ENCODE data around the gene NPAS3. TPM values are rescaled to one million over a fixed set of nuclear protein-coding genes. Genes with fewer than 3 reads are reported as not detected.

The NPAS3 gene
- total RNA-seq, 1 donor from 2014 or later: not detected

DNA sequence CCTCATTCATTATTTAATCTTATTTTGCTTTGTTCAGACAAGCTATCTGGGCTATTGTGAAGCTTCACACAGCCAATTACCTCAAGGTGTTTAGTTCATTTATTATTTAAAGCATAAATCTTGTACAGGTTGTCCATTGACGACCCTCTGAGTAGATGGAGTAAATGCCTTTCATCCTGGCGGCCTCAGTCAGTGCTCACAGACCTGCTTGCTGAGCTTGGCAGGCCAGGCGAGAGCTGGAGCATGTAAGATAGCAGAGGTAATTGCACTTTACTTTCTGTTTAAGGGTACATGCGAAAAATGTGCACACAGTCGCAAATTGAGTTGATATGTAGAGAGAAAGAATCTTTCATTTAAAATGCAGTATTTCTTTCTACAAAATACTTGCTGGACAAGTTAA, 224.4 kb downstream of the NPAS3 start:
- Mint-ChIP-seq H3K27ac (no peak overlapping the region), H3K9me3 (no peaks in the 10 kb centered on the region), H3K4me1 (no peaks in the 10 kb centered on the region), H3K36me3 (ENCODE audit: low read depth) (no peaks in the 10 kb centered on the region), H3K27me3 (no peaks in the 10 kb centered on the region), H3K4me3 (no peak overlapping the region)
- intact Hi-C loops (cut with micrococcal nuclease): no loop called here
- no peak for DNase-seq

DNA sequence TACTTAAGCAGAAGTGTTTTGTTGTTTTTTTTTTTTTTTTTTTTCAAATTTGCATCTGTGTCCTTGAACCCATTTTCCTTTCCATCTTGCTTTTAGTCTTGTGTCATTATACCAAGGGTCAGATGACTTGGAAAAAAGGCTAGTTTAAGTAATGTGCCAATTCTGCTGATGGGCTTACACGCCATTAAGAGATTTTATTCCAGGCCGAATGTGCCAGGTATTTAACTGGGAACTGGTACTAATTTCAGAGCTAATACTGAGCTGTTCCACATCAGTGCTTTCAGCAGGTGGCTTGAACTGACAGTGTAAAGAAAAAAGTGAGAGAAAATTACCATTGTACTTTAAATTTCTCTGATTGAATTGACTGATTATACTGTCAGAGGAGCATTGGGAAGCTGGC, 224.9 kb downstream of the NPAS3 start:
- no peaks in the 10 kb centered on the region for H3K36me3 Mint-ChIP-seq (ENCODE audit: low read depth)
- H3K4me3 Mint-ChIP-seq: no peak overlapping the region
- intact Hi-C loops (cut with micrococcal nuclease): no loop called here
- DNase-seq: no peak
- H3K4me1 Mint-ChIP-seq: no peaks in the 10 kb centered on the region
- H3K9me3 Mint-ChIP-seq: no peaks in the 10 kb centered on the region
- no peaks in the 10 kb centered on the region for H3K27me3 Mint-ChIP-seq
- no peak overlapping the region for H3K27ac Mint-ChIP-seq

DNA sequence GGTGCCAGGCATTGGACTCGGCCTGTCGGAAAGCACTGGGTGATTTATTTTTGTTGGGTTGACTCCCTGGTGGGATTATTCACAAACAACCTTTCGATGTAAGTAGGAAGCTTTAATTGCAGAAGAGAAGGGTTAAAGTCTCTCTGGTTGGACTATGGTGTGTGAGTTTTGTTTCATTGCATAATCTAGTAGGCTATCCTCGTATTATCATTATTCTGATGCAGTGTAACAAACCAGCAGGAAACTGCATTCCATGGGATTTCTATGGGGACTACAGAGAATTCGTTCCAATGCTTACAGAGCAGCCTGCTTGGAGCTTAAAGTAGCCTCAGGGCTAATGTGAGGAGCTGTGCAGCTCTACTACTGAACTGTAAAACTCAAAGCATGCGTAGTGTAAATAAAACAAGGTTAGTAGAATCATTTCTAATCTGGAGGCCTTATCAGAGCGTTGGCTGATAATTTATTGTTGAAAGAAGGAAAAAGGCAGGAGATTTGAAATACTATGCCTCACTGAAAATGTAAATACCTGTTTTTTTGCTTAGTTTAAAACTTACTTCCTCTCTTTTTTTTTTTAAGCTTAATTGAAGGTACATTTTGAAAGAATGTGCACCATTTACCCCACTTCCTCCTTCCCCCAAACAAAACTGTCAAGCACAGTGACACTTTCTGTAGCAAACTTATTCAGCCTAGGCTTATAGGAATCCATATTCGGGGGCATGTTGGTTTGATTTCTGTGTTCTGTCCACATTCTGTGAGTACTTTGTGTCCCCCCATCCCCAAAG, 226.7 kb downstream of the NPAS3 start:
- Mint-ChIP-seq H3K36me3 (ENCODE audit: low read depth) (no peaks in the 10 kb centered on the region), H3K27ac (no peak overlapping the region), H3K9me3 (peaks cover 4% of the 10 kb centered on the region), H3K4me3 (no peak overlapping the region), H3K4me1 (no peaks in the 10 kb centered on the region), H3K27me3 (no peaks in the 10 kb centered on the region)
- intact Hi-C loops (cut with micrococcal nuclease): no loop called here
- DNase-seq: no peak

DNA sequence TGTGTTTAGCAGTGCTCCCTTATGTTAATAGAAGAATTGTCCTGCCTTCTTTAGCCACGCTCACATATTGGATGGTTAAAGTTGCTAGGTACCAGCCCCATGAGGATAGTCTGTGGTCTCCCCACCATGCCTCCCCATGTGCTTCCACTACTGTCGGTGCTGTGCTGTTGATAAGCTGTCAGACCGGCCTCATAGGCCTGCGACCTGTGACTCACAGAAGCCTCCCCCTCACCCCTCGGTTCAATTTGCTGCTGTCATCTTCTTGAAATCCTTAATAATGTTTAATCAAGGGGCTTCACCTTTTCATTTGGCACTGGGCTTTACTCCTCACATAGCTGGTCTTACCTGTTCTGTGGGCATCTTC, 227.2 kb downstream of the NPAS3 start:
- H3K27me3 Mint-ChIP-seq: no peaks in the 10 kb centered on the region
- no peak for DNase-seq
- no peaks in the 10 kb centered on the region for H3K36me3 Mint-ChIP-seq (ENCODE audit: low read depth)
- H3K4me3 Mint-ChIP-seq: no peak overlapping the region
- intact Hi-C loops (cut with micrococcal nuclease): no loop called here
- H3K4me1 Mint-ChIP-seq: no peaks in the 10 kb centered on the region
- H3K9me3 Mint-ChIP-seq: peaks cover 4% of the 10 kb centered on the region
- no peak overlapping the region for H3K27ac Mint-ChIP-seq

DNA sequence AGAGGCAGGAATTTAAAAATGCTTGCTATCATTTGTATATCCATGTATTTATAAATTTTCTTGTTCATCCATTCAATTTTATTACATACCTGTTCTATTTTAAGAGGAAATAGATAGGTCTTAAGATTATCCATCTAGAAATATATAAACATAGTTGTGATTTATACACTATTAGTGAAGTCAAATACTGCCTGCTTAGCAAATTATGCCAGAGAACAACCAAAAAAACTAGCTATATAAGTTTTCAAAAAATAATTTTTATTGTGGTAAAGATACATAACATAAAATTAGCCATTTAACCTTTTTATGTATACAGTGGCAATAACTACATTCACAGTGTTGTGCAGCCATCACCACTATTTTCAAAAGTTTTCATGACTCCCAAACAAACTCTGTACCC, 237.3 kb downstream of the NPAS3 start:
- no peaks in the 10 kb centered on the region for H3K4me1 Mint-ChIP-seq
- no peak for DNase-seq
- no peak overlapping the region for H3K27ac Mint-ChIP-seq
- H3K36me3 Mint-ChIP-seq (ENCODE audit: low read depth): no peaks in the 10 kb centered on the region
- intact Hi-C loops (cut with micrococcal nuclease): no loop called here
- H3K27me3 Mint-ChIP-seq: no peaks in the 10 kb centered on the region
- no peak overlapping the region for H3K4me3 Mint-ChIP-seq
- H3K9me3 Mint-ChIP-seq: no peaks in the 10 kb centered on the region

DNA sequence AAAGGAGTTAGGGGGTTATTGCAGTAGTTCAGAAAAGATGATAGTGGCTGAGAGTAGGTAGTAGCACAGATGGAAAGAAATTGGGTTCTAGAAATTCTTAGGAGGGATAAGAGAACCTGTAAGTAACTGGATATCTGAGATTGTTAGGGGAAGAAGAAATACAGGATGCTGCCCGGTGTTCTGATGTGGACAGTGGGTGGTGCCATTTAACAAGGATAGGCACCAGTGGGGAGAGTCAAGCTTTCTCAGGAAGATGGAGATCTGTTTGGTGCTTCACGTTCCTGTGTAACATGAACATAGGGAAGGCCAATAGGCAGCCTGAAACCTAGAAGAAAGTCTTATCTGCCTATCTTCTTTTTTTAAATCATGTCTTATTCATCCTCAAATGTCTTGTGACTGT, 245.9 kb downstream of the NPAS3 start:
- DNase-seq: no peak
- intact Hi-C loops (cut with micrococcal nuclease): no loop called here
- H3K36me3 Mint-ChIP-seq (ENCODE audit: low read depth): no peaks in the 10 kb centered on the region
- H3K4me1 Mint-ChIP-seq: no peaks in the 10 kb centered on the region
- no peaks in the 10 kb centered on the region for H3K27me3 Mint-ChIP-seq
- H3K4me3 Mint-ChIP-seq: no peak overlapping the region
- H3K27ac Mint-ChIP-seq: no peak overlapping the region
- H3K9me3 Mint-ChIP-seq: no peaks in the 10 kb centered on the region

DNA sequence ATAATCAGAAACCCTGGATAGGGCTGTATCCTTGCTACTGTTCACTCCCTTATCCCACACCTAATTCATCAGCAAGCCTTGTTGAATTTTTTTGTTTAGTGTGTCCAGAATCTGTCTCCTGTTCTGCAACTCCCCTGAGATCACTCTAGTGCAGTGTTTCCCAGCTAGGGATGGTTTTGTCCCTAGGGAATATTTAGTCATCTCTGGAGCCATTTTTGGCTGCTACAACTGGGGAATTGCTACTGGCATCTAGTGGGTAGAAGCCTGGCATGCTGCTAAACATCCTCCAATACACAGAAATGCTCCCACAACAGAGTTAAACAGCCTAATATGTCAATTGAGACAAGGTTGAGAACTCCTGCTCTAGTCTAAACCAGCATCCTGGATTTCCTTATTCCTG, 248.0 kb downstream of the NPAS3 start:
- Mint-ChIP-seq H3K27ac (no peak overlapping the region), H3K4me1 (no peaks in the 10 kb centered on the region), H3K9me3 (no peaks in the 10 kb centered on the region), H3K27me3 (no peaks in the 10 kb centered on the region), H3K36me3 (ENCODE audit: low read depth) (no peaks in the 10 kb centered on the region), H3K4me3 (no peak overlapping the region)
- intact Hi-C loops (cut with micrococcal nuclease): no loop called here
- DNase-seq: no peak

DNA sequence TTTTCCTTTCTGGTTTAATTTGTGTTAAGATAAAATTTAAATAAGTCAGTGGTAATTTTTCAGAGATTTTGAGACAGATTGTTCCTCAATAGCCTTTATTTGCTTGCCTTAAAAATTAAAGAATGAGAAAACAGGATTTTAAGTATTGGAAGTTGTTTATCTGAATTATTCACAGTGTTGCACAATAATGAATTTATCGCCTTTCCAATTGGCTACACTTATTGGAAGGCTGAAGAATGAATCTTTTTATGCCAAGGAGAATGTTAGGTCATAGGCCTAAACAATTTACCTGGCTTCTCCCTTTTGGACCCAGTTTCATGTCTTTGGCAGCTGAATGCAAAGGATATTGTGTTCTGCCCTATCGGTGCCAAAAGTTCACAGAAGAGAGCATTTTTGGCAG, 250.2 kb downstream of the NPAS3 start:
- Mint-ChIP-seq H3K27me3 (no peaks in the 10 kb centered on the region), H3K27ac (no peak overlapping the region), H3K4me3 (no peak overlapping the region), H3K4me1 (no peaks in the 10 kb centered on the region), H3K36me3 (ENCODE audit: low read depth) (no peaks in the 10 kb centered on the region), H3K9me3 (no peaks in the 10 kb centered on the region)
- DNase-seq: no peak
- intact Hi-C loops (cut with micrococcal nuclease): no loop called here

DNA sequence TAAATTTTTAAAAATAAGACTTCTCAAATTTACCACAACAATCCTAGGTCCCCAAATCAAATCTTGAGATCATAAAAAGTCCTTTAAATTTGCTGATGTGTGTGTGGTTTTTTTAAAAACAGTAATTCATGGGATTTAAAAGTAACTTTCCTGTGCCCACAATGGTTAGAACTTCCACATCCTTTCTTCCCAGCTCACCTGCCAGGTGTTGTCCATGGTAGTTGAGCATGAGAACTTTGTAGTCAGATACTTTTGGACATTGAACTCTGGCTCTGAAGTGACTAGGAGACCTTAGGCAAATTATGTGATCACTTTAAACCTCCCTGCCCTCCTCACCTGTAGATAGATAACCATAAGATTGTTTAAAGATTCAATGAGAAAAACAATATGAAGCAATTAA, 253.2 kb downstream of the NPAS3 start:
- H3K27me3 Mint-ChIP-seq: no peaks in the 10 kb centered on the region
- H3K36me3 Mint-ChIP-seq (ENCODE audit: low read depth): no peaks in the 10 kb centered on the region
- DNase-seq: no peak
- intact Hi-C loops (cut with micrococcal nuclease): no loop called here
- H3K4me3 Mint-ChIP-seq: no peak overlapping the region
- no peak overlapping the region for H3K27ac Mint-ChIP-seq
- H3K9me3 Mint-ChIP-seq: peaks cover 5% of the 10 kb centered on the region
- H3K4me1 Mint-ChIP-seq: no peaks in the 10 kb centered on the region

DNA sequence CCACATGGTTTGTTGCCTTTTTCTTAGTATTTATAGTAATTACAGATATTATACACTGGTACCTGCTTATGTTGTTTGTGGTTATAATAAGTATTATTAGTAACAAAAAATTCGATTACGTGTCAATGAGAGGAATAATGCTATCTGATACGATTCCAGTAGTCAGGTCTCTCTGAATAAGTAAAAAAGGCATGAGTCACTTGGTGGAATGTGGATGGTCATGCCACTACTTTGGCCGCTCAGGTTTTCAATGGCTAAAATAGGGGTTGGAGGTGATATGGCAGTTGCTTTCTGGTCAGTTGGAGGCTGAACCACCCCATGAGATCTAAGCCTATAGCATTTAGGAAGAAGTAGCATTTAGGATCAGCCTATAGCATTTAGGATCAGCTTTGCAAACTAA, 255.9 kb downstream of the NPAS3 start:
- no peak for DNase-seq
- no peak overlapping the region for H3K27ac Mint-ChIP-seq
- H3K27me3 Mint-ChIP-seq: no peaks in the 10 kb centered on the region
- H3K4me1 Mint-ChIP-seq: no peaks in the 10 kb centered on the region
- intact Hi-C loops (cut with micrococcal nuclease): no loop called here
- peaks cover 6% of the 10 kb centered on the region for H3K9me3 Mint-ChIP-seq
- H3K4me3 Mint-ChIP-seq: no peak overlapping the region
- H3K36me3 Mint-ChIP-seq (ENCODE audit: low read depth): no peaks in the 10 kb centered on the region

DNA sequence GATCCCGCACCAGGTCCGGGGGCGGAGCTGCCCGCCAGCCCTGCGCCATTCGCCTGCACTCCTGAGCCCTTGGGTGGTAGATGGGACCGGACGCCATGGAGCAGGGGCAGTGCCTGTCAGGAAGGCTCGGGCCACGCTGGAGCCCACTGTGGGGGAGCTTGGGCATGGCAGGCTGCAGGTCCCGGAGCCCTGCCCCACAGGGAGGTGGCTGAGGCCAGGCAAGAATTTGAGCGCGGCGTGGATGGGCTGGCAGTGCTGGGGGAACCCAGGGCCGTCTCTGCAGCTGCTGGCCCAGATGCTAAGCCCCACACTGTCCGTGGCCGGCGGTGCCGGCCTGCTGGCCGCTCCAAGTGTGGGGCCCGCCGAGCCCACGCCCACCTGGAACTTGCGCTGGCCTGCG, 260.0 kb downstream of the NPAS3 start:
- H3K4me3 Mint-ChIP-seq: no peak overlapping the region
- no peak overlapping the region for H3K27ac Mint-ChIP-seq
- no peaks in the 10 kb centered on the region for H3K36me3 Mint-ChIP-seq (ENCODE audit: low read depth)
- intact Hi-C loops (cut with micrococcal nuclease): no loop called here
- no peaks in the 10 kb centered on the region for H3K4me1 Mint-ChIP-seq
- H3K27me3 Mint-ChIP-seq: no peaks in the 10 kb centered on the region
- peaks cover 13% of the 10 kb centered on the region for H3K9me3 Mint-ChIP-seq
- DNase-seq: no peak

DNA sequence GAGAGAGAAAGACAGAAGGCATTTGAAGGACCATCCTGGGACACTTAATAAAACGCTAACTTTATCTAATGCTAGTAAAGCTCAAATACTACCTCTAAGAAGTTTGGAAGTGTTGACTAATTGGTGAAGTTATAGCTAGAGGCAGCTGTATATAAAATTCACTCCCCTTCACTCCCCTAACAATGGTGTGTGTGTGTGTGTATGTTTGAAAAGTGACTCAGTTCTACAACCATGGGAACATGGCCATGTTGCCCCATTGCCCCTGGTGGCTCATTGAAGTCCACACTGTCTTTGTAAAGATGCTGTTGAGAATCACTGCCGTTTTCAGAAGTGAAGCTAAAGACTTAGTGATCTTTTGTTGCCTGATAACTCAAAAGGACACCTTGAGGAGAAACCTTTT, 262.4 kb downstream of the NPAS3 start:
- no peaks in the 10 kb centered on the region for H3K27me3 Mint-ChIP-seq
- H3K36me3 Mint-ChIP-seq (ENCODE audit: low read depth): no peaks in the 10 kb centered on the region
- no peak overlapping the region for H3K27ac Mint-ChIP-seq
- H3K9me3 Mint-ChIP-seq: peaks cover 11% of the 10 kb centered on the region
- intact Hi-C loops (cut with micrococcal nuclease): no loop called here
- no peak for DNase-seq
- no peaks in the 10 kb centered on the region for H3K4me1 Mint-ChIP-seq
- H3K4me3 Mint-ChIP-seq: no peak overlapping the region

DNA sequence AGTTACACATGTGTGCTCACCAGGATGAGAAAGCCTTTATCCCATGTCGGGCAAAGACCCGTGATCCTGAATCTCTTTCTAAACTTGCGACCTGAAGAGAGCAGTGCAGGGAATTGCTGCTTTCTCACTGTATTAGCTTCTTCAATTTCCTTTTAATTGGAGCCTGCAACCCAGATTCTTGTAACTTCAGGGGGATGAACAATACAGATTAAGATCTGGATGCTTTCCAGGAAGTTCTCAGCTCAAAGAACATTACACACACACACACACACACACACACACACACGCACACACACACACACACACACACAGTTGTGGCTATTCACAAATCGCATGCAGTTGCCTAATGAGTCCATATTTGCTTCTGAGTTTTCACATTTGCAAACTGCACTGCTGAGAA, 268.3 kb downstream of the NPAS3 start:
- Mint-ChIP-seq H3K9me3 (no peaks in the 10 kb centered on the region), H3K27me3 (no peaks in the 10 kb centered on the region), H3K4me1 (no peaks in the 10 kb centered on the region), H3K4me3 (no peak overlapping the region), H3K27ac (no peak overlapping the region), H3K36me3 (ENCODE audit: low read depth) (no peaks in the 10 kb centered on the region)
- no peak for DNase-seq
- intact Hi-C loops (cut with micrococcal nuclease): no loop called here

DNA sequence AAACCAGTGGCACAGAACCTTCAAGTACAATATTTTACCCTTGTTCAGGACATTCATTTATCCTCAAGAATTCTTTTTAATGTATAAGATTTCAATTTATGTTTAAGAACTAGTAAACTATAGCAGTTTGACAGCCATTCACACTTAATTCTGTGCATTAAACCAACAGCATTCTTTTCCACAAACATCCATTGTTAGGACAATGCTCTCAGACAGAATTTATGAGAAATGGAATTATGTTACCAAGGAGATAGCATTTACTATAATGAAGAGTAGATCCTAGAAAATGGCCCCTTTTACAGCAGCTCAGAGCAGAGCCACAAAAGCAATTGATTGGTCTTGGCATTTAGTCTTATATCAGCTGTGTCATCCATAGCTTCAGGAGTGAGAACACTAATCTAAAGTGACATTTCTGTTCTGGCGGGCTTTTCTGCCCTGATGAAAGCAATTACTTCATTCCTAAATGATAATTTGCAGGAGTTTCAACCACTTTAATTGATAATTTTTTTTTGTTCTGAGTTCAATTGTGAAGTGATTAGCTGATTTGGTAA, 268.9 kb downstream of the NPAS3 start:
- H3K4me1 Mint-ChIP-seq: no peaks in the 10 kb centered on the region
- no peak overlapping the region for H3K4me3 Mint-ChIP-seq
- no peak overlapping the region for H3K27ac Mint-ChIP-seq
- H3K27me3 Mint-ChIP-seq: no peaks in the 10 kb centered on the region
- H3K9me3 Mint-ChIP-seq: no peaks in the 10 kb centered on the region
- DNase-seq: no peak
- H3K36me3 Mint-ChIP-seq (ENCODE audit: low read depth): no peaks in the 10 kb centered on the region
- intact Hi-C loops (cut with micrococcal nuclease): no loop called here

DNA sequence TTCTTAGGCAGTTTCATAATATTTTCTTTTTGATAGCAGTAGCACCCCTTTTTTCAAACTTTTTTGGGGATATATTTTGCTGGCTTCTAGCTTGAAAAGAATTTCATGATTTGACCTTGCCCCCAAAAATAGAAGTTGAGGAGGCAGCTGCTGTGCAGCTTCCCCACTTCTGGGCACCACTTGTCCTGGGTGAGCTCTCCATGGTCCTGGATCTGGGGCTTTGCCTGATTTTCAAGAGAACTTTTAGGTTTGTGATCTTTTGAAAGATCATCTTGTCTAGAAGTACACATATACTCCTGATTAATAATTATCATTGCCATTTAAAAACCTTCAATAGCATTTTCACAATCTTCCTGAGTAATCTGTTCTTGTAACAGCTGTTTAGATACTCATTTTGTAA, 271.6 kb downstream of the NPAS3 start:
- no peaks in the 10 kb centered on the region for H3K36me3 Mint-ChIP-seq (ENCODE audit: low read depth)
- no peak overlapping the region for H3K27ac Mint-ChIP-seq
- intact Hi-C loops (cut with micrococcal nuclease): no loop called here
- no peak overlapping the region for H3K4me3 Mint-ChIP-seq
- H3K9me3 Mint-ChIP-seq: no peaks in the 10 kb centered on the region
- no peaks in the 10 kb centered on the region for H3K27me3 Mint-ChIP-seq
- no peaks in the 10 kb centered on the region for H3K4me1 Mint-ChIP-seq
- DNase-seq: no peak
